Fibroblast of lung (primary cell): ENCODE measurements around the gene ALG12. TPM values are rescaled to one million over a fixed set of nuclear protein-coding genes. Genes with fewer than 3 reads are reported as not detected.

Experiments
- DNase-seq, 2 donors: peaks; one replicate each; pipeline versions ENCODE4 v3.0.0 to v3.0.0-alpha.2; 2010; ENCODE audit warnings: low read depth in 2 of 2
- H2AFZ ChIP-seq: 2 replicates; pipeline ENCODE4 v1.5.1; 2012; ENCODE audit warnings: low read length, control low read depth, inconsistent platforms
- H3K27ac ChIP-seq: 2 replicates; pipeline ENCODE4 v1.5.1; 2011; ENCODE audit warnings: low read length, control low read depth; ENCODE audit not compliant: insufficient read depth
- H3K27me3 ChIP-seq: 2 replicates; pipeline ENCODE4 v1.5.1; 2011; ENCODE audit warnings: mild to moderate bottlenecking, low read length; ENCODE audit not compliant: control insufficient read depth, insufficient read depth
- H3K36me3 ChIP-seq: 2 replicates; pipeline ENCODE4 v1.5.1; 2011; ENCODE audit warnings: low read length; ENCODE audit not compliant: control insufficient read depth, insufficient read depth
- H3K4me1 ChIP-seq: 2 replicates; pipeline ENCODE4 v1.5.1; 2011; ENCODE audit warnings: low read length; ENCODE audit not compliant: control insufficient read depth, insufficient read depth; ENCODE audit errors: extremely low read depth
- H3K4me2 ChIP-seq: 2 replicates; pipeline ENCODE4 v1.5.1; 2011; ENCODE audit warnings: low read length, control low read depth; ENCODE audit not compliant: insufficient read depth; ENCODE audit errors: extremely low read depth
- H3K4me3 ChIP-seq, 4 experiments: fragments of 200-600 bp in 1 of 4; sonication (generic) in 1 of 4; replicated peaks in 1 of 4; 2 replicates each; pipeline ENCODE4 v1.5.1; 2011 to 2016; ENCODE audit warnings: low read length in 4 of 4, low read depth in 3 of 4, mild to moderate bottlenecking in 3 of 4, control low read depth in 2 of 4, inconsistent platforms in 1 of 4, mixed read lengths in 1 of 4; ENCODE audit not compliant: insufficient read depth in 1 of 4; ENCODE audit errors: control extremely low read depth in 1 of 4
- H3K79me2 ChIP-seq: 2 replicates; pipeline ENCODE4 v1.5.1; 2012; ENCODE audit warnings: mild to moderate bottlenecking, low read length, inconsistent platforms; ENCODE audit not compliant: control insufficient read depth, insufficient read depth
- H3K9ac ChIP-seq: 2 replicates; pipeline ENCODE4 v1.5.1; 2011; ENCODE audit warnings: mild to moderate bottlenecking, low read length, control low read depth; ENCODE audit not compliant: insufficient read depth
- H3K9me3 ChIP-seq: 2 replicates; pipeline ENCODE4 v1.5.1; 2012; ENCODE audit warnings: low read depth, low read length; ENCODE audit not compliant: control insufficient read depth, insufficient read depth
- H4K20me1 ChIP-seq: 2 replicates; pipeline ENCODE4 v1.5.1; 2011; ENCODE audit warnings: low read length; ENCODE audit not compliant: control insufficient read depth, insufficient read depth; ENCODE audit errors: extremely low read depth
- CTCF ChIP-seq, 2 donors: IDR thresholded peaks in 1 of 2; conservative IDR thresholded peaks in 1 of 2; 1 replicate in 1 of 2; 2 replicates in 1 of 2; pipeline ENCODE4 v1.5.1; 2011 to 2012; ENCODE audit warnings: low read length in 2 of 2, control low read depth in 1 of 2, inconsistent platforms in 1 of 2, low read depth in 1 of 2, mild to moderate bottlenecking in 1 of 2
- EZH2 ChIP-seq: IDR thresholded peaks from 2 replicates; pipeline ENCODE4 v1.5.1; 2012; ENCODE audit warnings: low read length, control low read depth, mild to moderate bottlenecking; ENCODE audit errors: missing control alignments
- polyA plus RNA-seq, 2 donors: library from polyadenylated mRNA; depleted of rRNA in 1 of 2; stranded (reverse) in 1 of 2; unstranded in 1 of 2; fragments of >200 nt; gene quantifications; 2 replicates each; pipeline ENCODE4 v1.2.1, GENCODE V29; 2011 to 2012; ENCODE audit warnings: missing spikeins in 1 of 2
- total RNA-seq: library from RNA; depleted of rRNA; stranded (reverse); fragments of >200 nt; gene quantifications from 2 replicates; pipeline ENCODE4 v1.2.1, GENCODE V29; 2014

The ALG12 gene
- total and polyA plus RNA-seq, 2 donors (not counting 1 experiment from before 2014, with no cell fraction given) = 9.6 to 19.0 TPM

- peak overlapping the region; percentile 75 for H3K9ac ChIP-seq
- H4K20me1 ChIP-seq = no peaks in the 10 kb centered on the region
- H3K79me2 ChIP-seq = no peaks in the 10 kb centered on the region
- peak overlapping the region; percentile 71 for H3K4me2 ChIP-seq
- TF ChIP-seq CTCF (conservative IDR thresholded peaks at IDR 0.05 in 1 of 2, IDR thresholded peaks at IDR 0.05 in 1 of 2; ENCODE audit: low read depth in 1 of 2, low read length in 2 of 2) (no peak), EZH2 (no peak)
- H2AFZ ChIP-seq = no peak overlapping the region
- H3K27ac ChIP-seq = peak overlapping the region; percentile 63
- peak overlapping the region; percentile 20 to 63 (median 38) for H3K4me3 ChIP-seq
- no peaks in the 10 kb centered on the region for H3K9me3 ChIP-seq
- peaks cover 24% of the 10 kb centered on the region for H3K4me1 ChIP-seq
- H3K27me3 ChIP-seq = no peaks in the 10 kb centered on the region
- no peaks in the 10 kb centered on the region for H3K36me3 ChIP-seq
- DNase-seq = peak; percentile 43 to 59
These were observed 16.8 kb upstream of the ALG12 start for GRCh38 chr22:49934891-49935557.

- peak overlapping the region; percentile 20 to 63 (median 38) for H3K4me3 ChIP-seq
- H3K9me3 ChIP-seq = no peaks in the 10 kb centered on the region
- DNase-seq = peak; percentile 47 to 61
- peak overlapping the region; percentile 75 for H3K9ac ChIP-seq
- peak overlapping the region; percentile 71 for H3K4me2 ChIP-seq
- H2AFZ ChIP-seq = no peak overlapping the region
- no peaks in the 10 kb centered on the region for H4K20me1 ChIP-seq
- no peaks in the 10 kb centered on the region for H3K79me2 ChIP-seq
- H3K36me3 ChIP-seq = no peaks in the 10 kb centered on the region
- no peaks in the 10 kb centered on the region for H3K27me3 ChIP-seq
- H3K4me1 ChIP-seq = peaks cover 24% of the 10 kb centered on the region
- TF ChIP-seq EZH2 (no peak), CTCF (conservative IDR thresholded peaks at IDR 0.05 in 1 of 2, IDR thresholded peaks at IDR 0.05 in 1 of 2; ENCODE audit: low read depth in 1 of 2, low read length in 2 of 2) (no peak)
- H3K27ac ChIP-seq = peak overlapping the region; percentile 63
These were observed 16.1 kb upstream of the ALG12 start for GRCh38 chr22:49934160-49934890.
